GM12865 (cell line): Measurements from ENCODE around the gene ACTL8.

ENCODE experiments used
- DNase-seq: peaks from one replicate; pipeline ENCODE4 v3.0.0; 2010; ENCODE audit warnings: low read depth
- H3K4me3 ChIP-seq: 2 replicates; pipeline ENCODE4 v1.5.1; 2011; ENCODE audit warnings: mild to moderate bottlenecking, low read depth, low read length, control low read depth
- CTCF ChIP-seq: IDR thresholded peaks from 2 replicates; pipeline ENCODE4 v1.5.1; 2011; ENCODE audit warnings: low read length, control low read depth, low read depth, inconsistent platforms; ENCODE audit not compliant: insufficient read depth; ENCODE audit errors: missing control alignments

ACTL8 gene

GRCh38 chr1:17733661-17734060, 21.5 kb upstream of the ACTL8 start:
- DNase-seq = no peak
- TF ChIP-seq CTCF = no peak
- H3K4me3 ChIP-seq = no peak overlapping the region

GRCh38 chr1:17734609-17735008, 20.5 kb upstream of the ACTL8 start:
- TF ChIP-seq CTCF = no peak
- DNase-seq = no peak
- H3K4me3 ChIP-seq = no peak overlapping the region

- no peak for TF ChIP-seq CTCF
- DNase-seq = no peak
- no peak overlapping the region for H3K4me3 ChIP-seq
Measured at GRCh38 chr1:17735348-17735747, 19.8 kb upstream of the ACTL8 start.

- DNase-seq = no peak
- no peak overlapping the region for H3K4me3 ChIP-seq
- TF ChIP-seq CTCF = no peak
Measured at GRCh38 chr1:17735793-17736192, 19.3 kb upstream of the ACTL8 start.

GRCh38 chr1:17736625-17737024, 18.5 kb upstream of the ACTL8 start:
- TF ChIP-seq CTCF = no peak
- no peak overlapping the region for H3K4me3 ChIP-seq
- DNase-seq = no peak

- TF ChIP-seq CTCF = no peak
- no peak for DNase-seq
- H3K4me3 ChIP-seq = no peak overlapping the region
Measured at GRCh38 chr1:17739050-17739449, 16.1 kb upstream of the ACTL8 start.

GRCh38 chr1:17741052-17741451, 14.1 kb upstream of the ACTL8 start:
- H3K4me3 ChIP-seq = no peak overlapping the region
- TF ChIP-seq CTCF = no peak
- no peak for DNase-seq
